Prostate gland (tissue), 2 donors: Measurements from ENCODE around the gene FAM237B.

Source experiments
- POLR2A ChIP-seq: fragments of 450-650 bp; IDR thresholded peaks from one replicate; pipeline ENCODE4 v1.6.1; 2016; ENCODE audit warnings: antibody characterized with exemption, mild to moderate bottlenecking
- POLR2AphosphoS5 ChIP-seq: sonication (generic); formaldehyde crosslinking; IDR thresholded peaks from one replicate; pipeline ENCODE4 v1.6.1; 2017; ENCODE audit warnings: antibody characterized with exemption
- TF ChIP-seq, protein P1 (sequence below), 4 experiments: fragments of 200-600 bp in 2 of 4; fragments of 450-650 bp in 2 of 4; sonication (generic) in 2 of 4; IDR thresholded peaks; 1 replicate in 3 of 4; 2 replicates in 1 of 4; pipeline ENCODE4 v1.5.1; 2016 to 2019; ENCODE audit warnings: antibody characterized with exemption in 4 of 4, mild to moderate bottlenecking in 2 of 4, moderate library complexity in 2 of 4

DNA sequence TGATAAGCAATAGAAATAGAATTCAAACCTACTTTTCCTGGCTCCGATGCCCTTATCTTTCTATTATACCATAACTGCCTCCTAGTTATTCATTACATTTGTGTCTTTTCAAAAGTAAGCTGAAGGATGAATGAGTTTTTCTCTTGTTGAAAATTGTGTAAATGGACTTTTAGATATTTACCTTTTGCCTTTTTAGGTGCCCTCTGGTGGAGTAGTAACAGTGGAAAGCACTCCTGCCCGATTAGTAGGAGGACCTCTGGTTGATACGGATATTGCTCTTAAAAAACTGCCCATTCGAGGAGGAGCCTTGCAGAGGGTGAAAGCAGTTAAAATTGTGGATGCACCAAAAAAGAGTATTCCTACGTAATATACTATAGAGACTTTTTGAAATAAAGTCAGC, 11.2 kb downstream of the FAM237B start:
- TF ChIP-seq, protein P1, sequence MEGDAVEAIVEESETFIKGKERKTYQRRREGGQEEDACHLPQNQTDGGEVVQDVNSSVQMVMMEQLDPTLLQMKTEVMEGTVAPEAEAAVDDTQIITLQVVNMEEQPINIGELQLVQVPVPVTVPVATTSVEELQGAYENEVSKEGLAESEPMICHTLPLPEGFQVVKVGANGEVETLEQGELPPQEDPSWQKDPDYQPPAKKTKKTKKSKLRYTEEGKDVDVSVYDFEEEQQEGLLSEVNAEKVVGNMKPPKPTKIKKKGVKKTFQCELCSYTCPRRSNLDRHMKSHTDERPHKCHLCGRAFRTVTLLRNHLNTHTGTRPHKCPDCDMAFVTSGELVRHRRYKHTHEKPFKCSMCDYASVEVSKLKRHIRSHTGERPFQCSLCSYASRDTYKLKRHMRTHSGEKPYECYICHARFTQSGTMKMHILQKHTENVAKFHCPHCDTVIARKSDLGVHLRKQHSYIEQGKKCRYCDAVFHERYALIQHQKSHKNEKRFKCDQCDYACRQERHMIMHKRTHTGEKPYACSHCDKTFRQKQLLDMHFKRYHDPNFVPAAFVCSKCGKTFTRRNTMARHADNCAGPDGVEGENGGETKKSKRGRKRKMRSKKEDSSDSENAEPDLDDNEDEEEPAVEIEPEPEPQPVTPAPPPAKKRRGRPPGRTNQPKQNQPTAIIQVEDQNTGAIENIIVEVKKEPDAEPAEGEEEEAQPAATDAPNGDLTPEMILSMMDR (IDR thresholded peaks at IDR 0.05) = no peak
- TF ChIP-seq POLR2A (no peak), POLR2AphosphoS5 (no peak)
